ENCODE results near the gene CLIP2. TPM values are rescaled to one million over a fixed set of nuclear protein-coding genes. Genes with fewer than 3 reads are reported as not detected.

CLIP2 gene
- total and polyA plus RNA-seq, 2 of the 8 experiments (the other 6 are each of a cell fraction or from before 2014, with no cell fraction given), result 8.3 to 41.5 TPM

- TF ChIP-seq EZH2 (IDR thresholded peaks at IDR 0.05; ENCODE audit: low read depth, low read length, severe bottlenecking), result no peak
Measured at GRCh38 chr7:74242122-74242443, 47.1 kb upstream of the CLIP2 start (continued).
